Cardiac muscle cell (in vitro differentiated cells and primary cell): Measurements from ENCODE around the gene PAWR. TPM values are rescaled to one million over a fixed set of nuclear protein-coding genes. Genes with fewer than 3 reads are reported as not detected.

Experiments used
- DNase-seq, 2 donors: peaks; one replicate each; pipeline versions ENCODE4 v3.0.0 to v3.0.0-alpha.2; 2010 to 2017; ENCODE audit warnings: low read depth in 1 of 2, low spot score in 1 of 2
- H3K27ac ChIP-seq: fragments of 200-600 bp; sonication (generic); 2 replicates; pipeline ENCODE4 v1.5.1; 2016
- H3K27me3 ChIP-seq: fragments of 200-600 bp; sonication (generic); 2 replicates; pipeline ENCODE4 v1.6.0; 2016; ENCODE audit warnings: control low read depth
- H3K36me3 ChIP-seq: fragments of 200-600 bp; sonication (generic); 2 replicates; pipeline ENCODE4 v1.5.1; 2016; ENCODE audit warnings: control low read depth
- H3K4me1 ChIP-seq: fragments of 200-600 bp; sonication (generic); 2 replicates; pipeline ENCODE4 v1.8.1; 2017; ENCODE audit warnings: low read depth, mild to moderate bottlenecking, mixed run types
- H3K4me3 ChIP-seq: fragments of 200-600 bp; sonication (generic); 2 replicates; pipeline ENCODE4 v1.5.1; 2016; ENCODE audit warnings: mild to moderate bottlenecking
- H3K9me3 ChIP-seq: fragments of 200-600 bp; sonication (generic); 2 replicates; pipeline ENCODE4 v1.5.1; 2017; ENCODE audit warnings: low read depth, mild to moderate bottlenecking, control low read depth
- polyA plus RNA-seq: library from polyadenylated mRNA; unstranded; fragments of >200 nt; fragmentation: Nextera tagmentation; extraction: Ambion mirVana; gene quantifications from 2 replicates; pipeline ENCODE4 v1.2.1, GENCODE V29; 2016
- total RNA-seq: library from RNA; depleted of rRNA; stranded (reverse); fragments of >200 nt; gene quantifications from 2 replicates; pipeline ENCODE4 v1.2.3, GENCODE V29; 2016
- TF ChIP-seq, protein P1 (sequence below): IDR thresholded peaks from 2 replicates; pipeline ENCODE4 v1.5.1; 2012; ENCODE audit warnings: low read depth, mild to moderate bottlenecking, low read length

Gene PAWR, protein sequence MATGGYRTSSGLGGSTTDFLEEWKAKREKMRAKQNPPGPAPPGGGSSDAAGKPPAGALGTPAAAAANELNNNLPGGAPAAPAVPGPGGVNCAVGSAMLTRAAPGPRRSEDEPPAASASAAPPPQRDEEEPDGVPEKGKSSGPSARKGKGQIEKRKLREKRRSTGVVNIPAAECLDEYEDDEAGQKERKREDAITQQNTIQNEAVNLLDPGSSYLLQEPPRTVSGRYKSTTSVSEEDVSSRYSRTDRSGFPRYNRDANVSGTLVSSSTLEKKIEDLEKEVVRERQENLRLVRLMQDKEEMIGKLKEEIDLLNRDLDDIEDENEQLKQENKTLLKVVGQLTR
- total RNA-seq = 79.8 and 94.0 TPM in 2 replicates
- 58.1 and 113 TPM in 2 replicates for polyA plus RNA-seq

DNA sequence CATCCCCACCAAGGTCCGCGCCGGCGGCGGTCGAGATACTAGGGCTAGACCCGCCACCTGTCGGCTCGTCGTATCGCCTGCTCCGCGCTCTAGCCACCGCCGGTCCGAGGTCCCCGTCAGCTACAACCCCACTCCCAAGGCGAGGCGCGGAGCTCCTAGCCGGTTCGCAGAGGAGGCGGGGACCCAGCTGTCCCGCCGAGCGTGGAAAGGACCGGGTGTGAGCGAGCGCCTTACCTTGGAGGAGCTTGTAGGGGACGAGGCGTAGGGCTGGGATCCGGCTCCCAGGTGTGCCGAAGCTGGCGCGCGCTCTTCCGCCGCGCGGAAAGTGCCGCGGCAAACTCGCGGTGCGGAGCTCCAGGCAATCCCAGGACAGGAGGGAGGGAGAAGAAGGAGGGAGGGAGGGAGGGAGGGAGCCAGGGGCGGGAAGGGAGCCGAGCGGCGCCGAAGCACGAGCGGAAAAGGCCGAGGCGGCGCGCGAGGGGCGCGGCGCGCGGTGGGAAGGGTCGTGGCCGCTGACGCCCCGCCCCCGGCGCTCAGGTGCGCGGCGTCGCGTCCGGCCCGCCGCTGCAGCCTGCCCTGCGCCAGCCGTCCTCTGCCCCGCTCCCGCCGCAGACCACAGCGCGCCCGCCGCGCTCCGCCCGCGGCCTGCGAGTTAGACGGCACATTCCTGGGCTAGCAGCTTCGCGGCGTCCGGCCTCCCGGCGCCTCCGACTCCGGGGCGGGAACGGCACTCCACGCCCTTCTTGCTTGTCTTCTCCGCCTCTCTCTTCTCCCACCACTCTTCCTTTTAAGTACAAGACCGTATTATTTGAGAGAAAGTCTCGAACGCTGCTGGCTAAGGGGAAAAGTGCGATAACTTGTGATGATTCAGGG, at the start of gene PAWR:
Gene PAWR, minus strand, starts transcription at position 327 of the 873 bp plus-strand sequence. CDS start 720 bp downstream, outside the sequence.
- Histone ChIP-seq H3K9me3 (no peaks in the 10 kb centered on the region), H3K36me3 (no peaks in the 10 kb centered on the region), H3K27me3 (no peaks in the 10 kb centered on the region), H3K4me3 (peak within 1 kb of the TSS; percentile 94), H3K4me1 (peaks cover 20% of the 10 kb centered on the region), H3K27ac (peak within 1 kb of the TSS; percentile 93)
- TF ChIP-seq, protein P1, sequence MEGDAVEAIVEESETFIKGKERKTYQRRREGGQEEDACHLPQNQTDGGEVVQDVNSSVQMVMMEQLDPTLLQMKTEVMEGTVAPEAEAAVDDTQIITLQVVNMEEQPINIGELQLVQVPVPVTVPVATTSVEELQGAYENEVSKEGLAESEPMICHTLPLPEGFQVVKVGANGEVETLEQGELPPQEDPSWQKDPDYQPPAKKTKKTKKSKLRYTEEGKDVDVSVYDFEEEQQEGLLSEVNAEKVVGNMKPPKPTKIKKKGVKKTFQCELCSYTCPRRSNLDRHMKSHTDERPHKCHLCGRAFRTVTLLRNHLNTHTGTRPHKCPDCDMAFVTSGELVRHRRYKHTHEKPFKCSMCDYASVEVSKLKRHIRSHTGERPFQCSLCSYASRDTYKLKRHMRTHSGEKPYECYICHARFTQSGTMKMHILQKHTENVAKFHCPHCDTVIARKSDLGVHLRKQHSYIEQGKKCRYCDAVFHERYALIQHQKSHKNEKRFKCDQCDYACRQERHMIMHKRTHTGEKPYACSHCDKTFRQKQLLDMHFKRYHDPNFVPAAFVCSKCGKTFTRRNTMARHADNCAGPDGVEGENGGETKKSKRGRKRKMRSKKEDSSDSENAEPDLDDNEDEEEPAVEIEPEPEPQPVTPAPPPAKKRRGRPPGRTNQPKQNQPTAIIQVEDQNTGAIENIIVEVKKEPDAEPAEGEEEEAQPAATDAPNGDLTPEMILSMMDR = no peak
- peak; percentile 83 to 94 for DNase-seq

DNA sequence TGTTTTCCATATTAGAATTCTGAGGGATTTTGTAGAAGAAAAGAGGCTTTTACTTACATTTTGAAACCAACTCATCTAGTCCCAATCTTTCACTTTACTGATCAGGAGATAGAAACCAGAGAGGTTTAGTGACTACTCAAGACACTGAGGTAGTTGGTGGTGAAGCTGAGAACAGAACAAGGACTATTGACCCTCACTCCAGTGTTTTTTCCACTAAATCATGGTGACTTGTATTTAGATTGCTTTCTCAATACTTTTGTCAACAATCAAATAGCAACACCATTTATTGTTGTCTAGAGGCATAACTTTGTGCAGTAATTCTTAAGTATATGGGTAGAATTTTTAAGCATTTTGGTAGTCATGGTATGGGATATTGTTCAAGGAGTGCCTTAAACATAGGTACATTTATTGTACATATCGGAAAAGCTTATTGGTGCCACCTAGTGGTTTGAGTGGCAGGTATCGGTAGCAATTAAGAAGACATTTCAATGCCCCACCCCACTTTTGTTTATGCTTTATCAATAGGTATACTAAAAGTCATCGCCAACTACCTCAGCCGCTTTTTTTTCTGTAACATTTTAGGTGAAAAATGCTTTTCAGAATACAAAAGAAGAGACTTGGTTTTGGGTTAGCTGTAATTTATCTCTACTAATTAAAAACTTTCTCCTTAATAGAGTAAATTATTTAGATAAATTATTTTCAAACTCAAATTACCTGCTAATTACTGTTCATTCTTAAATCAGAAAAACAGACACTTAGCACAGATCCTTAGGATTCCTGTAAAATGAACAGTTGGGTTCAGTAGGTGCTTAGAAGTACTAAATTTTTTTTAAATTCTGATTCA, 47.3 kb upstream of the PAWR start:
- H3K4me1 ChIP-seq = no peaks in the 10 kb centered on the region
- no peak overlapping the region for H3K4me3 ChIP-seq
- no peaks in the 10 kb centered on the region for H3K27me3 ChIP-seq
- DNase-seq = peak; percentile 76 to 79
- no peaks in the 10 kb centered on the region for H3K36me3 ChIP-seq
- H3K9me3 ChIP-seq = no peaks in the 10 kb centered on the region
- no peak overlapping the region for H3K27ac ChIP-seq
- TF ChIP-seq, protein P1 = peak; percentile 67

DNA sequence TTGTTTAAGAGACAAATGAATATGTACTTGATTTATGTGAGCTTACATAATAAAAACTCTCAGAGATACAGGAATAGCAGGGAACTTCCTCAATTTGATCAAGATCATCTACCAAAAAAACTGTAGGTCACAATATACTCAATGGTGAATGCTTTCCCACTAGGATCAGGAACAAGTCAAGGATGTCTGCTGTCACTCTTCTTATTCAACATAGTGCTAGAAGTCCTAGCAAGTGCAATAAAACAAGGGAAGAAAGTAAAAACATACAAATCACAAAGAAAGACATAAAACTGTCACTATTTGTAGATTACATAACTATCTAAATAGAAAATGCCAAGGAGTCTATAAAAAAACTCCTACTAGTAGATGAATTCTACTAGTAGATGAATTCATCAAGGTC, 41.9 kb upstream of the PAWR start:
- Histone ChIP-seq H3K4me1 (no peaks in the 10 kb centered on the region), H3K27me3 (no peaks in the 10 kb centered on the region), H3K36me3 (no peaks in the 10 kb centered on the region), H3K27ac (no peak overlapping the region), H3K9me3 (no peaks in the 10 kb centered on the region), H3K4me3 (no peak overlapping the region)
- TF ChIP-seq, protein P1 = no peak
- DNase-seq = no peak

DNA sequence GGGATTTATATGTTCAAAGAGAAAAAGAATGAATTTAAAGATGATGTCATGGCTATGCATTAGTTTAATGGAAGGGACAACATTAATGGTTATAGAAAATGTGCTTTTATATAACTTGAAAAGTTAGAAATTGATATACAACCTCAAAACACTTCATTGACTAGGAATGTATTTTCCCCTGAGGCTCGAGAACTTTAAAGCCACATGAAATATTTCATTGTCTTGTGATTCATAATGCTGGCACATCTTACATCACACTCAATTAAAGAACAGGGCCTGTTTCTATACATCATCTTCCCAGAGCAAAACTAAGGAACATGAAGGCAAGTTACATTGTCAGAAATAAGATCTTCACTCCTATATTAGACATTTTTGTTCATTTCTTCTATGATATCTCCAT, 35.2 kb upstream of the PAWR start:
- peak in 1 of 2 donors; percentile 61 for DNase-seq
- no peaks in the 10 kb centered on the region for H3K27me3 ChIP-seq

More for the DNA sequence above, 35.2 kb upstream of the PAWR start:
- Histone ChIP-seq H3K4me1 (no peaks in the 10 kb centered on the region), H3K27ac (no peak overlapping the region), H3K36me3 (no peaks in the 10 kb centered on the region), H3K4me3 (no peak overlapping the region), H3K9me3 (no peaks in the 10 kb centered on the region)
- TF ChIP-seq, protein P1 = no peak
